Peyer's patch (tissue), 4 donors: Measurements from ENCODE around the gene HTRA3. TPM values are rescaled to one million over a fixed set of nuclear protein-coding genes. Genes with fewer than 3 reads are reported as not detected.

ENCODE experiments used
- DNase-seq, 3 donors: peaks; one replicate each; pipeline ENCODE4 v3.0.0-alpha.2; 2017 to 2019
- H3K27ac ChIP-seq, 4 donors: fragments of 200-600 bp; sonication (generic); one replicate each; pipeline ENCODE4 v1.5.1; 2016 to 2019
- H3K27me3 ChIP-seq, 2 donors: fragments of 200-600 bp; sonication (generic); one replicate each; pipeline ENCODE4 v1.5.1; 2019
- H3K36me3 ChIP-seq, 3 donors: fragments of 200-600 bp; sonication (generic); one replicate each; pipeline ENCODE4 v1.5.1; 2016 to 2019
- H3K4me1 ChIP-seq, 4 donors: fragments of 200-600 bp; sonication (generic); one replicate each; pipeline ENCODE4 v1.5.1; 2016 to 2019
- H3K4me3 ChIP-seq, 4 donors: fragments of 200-600 bp; sonication (generic); 1 replicate in 3 of 4; 2 replicates in 1 of 4; pipeline ENCODE4 v1.5.1; 2016 to 2019; ENCODE audit warnings: mild to moderate bottlenecking in 1 of 4
- H3K9me3 ChIP-seq, 4 donors: fragments of 200-600 bp; sonication (generic); one replicate each; pipeline ENCODE4 v1.5.1; 2016 to 2019; ENCODE audit warnings: mild to moderate bottlenecking in 1 of 4
- POLR2A ChIP-seq, 2 donors: fragments of 450-650 bp; IDR thresholded peaks; one replicate each; pipeline ENCODE4 v1.5.1; 2017; ENCODE audit warnings: antibody characterized with exemption in 2 of 2, mild to moderate bottlenecking in 2 of 2, moderate library complexity in 2 of 2
- total RNA-seq, 4 donors: library from RNA; depleted of rRNA; stranded (reverse); fragments of >200 nt; gene quantifications; one replicate each; pipeline ENCODE4 v1.1.0, GENCODE V29; 2016
- TF ChIP-seq, protein P1 (sequence below), 6 experiments: fragments of 450-650 bp in 4 of 6; fragments of 200-600 bp in 2 of 6; sonication (generic) in 1 of 6; IDR thresholded peaks; one replicate each; pipeline ENCODE4 v1.5.1; 2017 to 2019; ENCODE audit warnings: antibody characterized with exemption in 6 of 6, mild to moderate bottlenecking in 3 of 6, moderate library complexity in 1 of 6

Gene HTRA3
- total RNA-seq, 4 donors from 2014 or later: 3.3 to 43.7 (median 7.9) TPM

DNA sequence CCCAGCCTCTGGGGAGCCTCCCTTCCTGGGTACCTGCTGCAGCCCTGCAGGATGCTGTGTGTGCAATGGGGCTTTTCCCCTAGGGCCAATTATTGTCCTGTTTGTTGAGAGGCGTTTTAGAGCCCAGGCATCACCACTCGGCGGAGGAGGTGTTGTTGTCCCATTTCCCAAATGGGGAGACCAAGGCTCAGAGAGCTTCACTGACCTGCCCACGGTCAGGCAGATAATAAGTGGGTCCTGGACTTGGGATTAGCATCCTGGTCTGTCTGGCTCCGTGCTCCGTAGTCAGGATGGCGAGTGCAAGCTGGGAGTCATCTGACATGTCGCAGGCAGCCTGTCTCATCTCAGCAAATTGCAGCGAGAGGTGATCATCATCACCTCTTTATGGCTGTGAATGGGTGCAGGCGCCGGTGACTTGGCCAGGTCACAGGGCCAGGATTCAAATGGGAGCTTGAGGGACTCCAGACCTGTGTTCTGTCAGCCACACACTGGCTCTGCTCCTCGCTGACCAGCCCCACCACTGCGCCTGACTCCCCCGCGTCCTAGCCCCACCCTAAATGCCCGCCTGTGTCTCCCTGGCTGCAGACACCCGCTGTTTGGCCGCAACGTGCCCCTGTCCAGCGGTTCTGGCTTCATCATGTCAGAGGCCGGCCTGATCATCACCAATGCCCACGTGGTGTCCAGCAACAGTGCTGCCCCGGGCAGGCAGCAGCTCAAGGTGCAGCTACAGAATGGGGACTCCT lies 16.6 kb downstream of the HTRA3 start:
- Histone ChIP-seq H3K36me3 (no peaks in the 10 kb centered on the region), H3K27me3 (no peaks in the 10 kb centered on the region), H3K4me3 (no peak overlapping the region), H3K9me3 (no peaks in the 10 kb centered on the region), H3K4me1 (no peaks in the 10 kb centered on the region), H3K27ac (no peak overlapping the region)
- DNase-seq: no peak
- TF ChIP-seq, protein P1, sequence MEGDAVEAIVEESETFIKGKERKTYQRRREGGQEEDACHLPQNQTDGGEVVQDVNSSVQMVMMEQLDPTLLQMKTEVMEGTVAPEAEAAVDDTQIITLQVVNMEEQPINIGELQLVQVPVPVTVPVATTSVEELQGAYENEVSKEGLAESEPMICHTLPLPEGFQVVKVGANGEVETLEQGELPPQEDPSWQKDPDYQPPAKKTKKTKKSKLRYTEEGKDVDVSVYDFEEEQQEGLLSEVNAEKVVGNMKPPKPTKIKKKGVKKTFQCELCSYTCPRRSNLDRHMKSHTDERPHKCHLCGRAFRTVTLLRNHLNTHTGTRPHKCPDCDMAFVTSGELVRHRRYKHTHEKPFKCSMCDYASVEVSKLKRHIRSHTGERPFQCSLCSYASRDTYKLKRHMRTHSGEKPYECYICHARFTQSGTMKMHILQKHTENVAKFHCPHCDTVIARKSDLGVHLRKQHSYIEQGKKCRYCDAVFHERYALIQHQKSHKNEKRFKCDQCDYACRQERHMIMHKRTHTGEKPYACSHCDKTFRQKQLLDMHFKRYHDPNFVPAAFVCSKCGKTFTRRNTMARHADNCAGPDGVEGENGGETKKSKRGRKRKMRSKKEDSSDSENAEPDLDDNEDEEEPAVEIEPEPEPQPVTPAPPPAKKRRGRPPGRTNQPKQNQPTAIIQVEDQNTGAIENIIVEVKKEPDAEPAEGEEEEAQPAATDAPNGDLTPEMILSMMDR (IDR thresholded peaks at IDR 0.05): no peak
- TF ChIP-seq POLR2A (IDR thresholded peaks at IDR 0.05): no peak

DNA sequence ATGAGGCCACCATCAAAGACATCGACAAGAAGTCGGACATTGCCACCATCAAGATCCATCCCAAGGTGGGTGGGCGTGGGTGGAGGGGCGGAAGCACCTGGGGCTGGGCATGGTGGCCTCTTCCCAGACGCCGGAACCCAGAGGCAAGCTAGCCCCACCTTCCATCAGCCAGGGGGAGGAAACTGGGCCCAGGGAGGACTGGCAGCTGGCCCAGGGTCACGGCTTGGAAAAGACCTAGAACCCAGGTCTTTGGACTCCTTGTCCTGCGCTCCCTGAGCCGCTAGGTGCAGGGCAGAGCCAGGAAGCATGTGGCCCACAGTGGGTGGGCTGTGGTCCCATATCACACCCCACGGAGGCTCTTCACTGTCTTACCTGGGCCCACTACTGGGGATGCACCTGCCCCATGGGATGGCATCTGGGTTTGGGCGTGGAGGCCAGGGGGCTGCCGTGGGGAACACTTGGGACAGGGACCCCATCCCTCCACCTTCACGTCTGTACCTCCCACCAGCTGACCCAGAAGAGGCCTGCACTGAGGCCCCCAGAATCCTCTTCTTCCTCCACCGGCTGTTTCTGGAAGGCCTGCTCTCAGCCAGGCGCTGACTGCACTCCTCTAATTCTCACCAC lies 17.3 kb downstream of the HTRA3 start:
- Histone ChIP-seq H3K4me3 (no peak overlapping the region), H3K27me3 (no peaks in the 10 kb centered on the region), H3K9me3 (no peaks in the 10 kb centered on the region), H3K36me3 (no peaks in the 10 kb centered on the region), H3K4me1 (no peaks in the 10 kb centered on the region), H3K27ac (no peak overlapping the region)
- TF ChIP-seq, protein P1 (IDR thresholded peaks at IDR 0.05): no peak
- TF ChIP-seq POLR2A (IDR thresholded peaks at IDR 0.05): no peak
- DNase-seq: no peak

DNA sequence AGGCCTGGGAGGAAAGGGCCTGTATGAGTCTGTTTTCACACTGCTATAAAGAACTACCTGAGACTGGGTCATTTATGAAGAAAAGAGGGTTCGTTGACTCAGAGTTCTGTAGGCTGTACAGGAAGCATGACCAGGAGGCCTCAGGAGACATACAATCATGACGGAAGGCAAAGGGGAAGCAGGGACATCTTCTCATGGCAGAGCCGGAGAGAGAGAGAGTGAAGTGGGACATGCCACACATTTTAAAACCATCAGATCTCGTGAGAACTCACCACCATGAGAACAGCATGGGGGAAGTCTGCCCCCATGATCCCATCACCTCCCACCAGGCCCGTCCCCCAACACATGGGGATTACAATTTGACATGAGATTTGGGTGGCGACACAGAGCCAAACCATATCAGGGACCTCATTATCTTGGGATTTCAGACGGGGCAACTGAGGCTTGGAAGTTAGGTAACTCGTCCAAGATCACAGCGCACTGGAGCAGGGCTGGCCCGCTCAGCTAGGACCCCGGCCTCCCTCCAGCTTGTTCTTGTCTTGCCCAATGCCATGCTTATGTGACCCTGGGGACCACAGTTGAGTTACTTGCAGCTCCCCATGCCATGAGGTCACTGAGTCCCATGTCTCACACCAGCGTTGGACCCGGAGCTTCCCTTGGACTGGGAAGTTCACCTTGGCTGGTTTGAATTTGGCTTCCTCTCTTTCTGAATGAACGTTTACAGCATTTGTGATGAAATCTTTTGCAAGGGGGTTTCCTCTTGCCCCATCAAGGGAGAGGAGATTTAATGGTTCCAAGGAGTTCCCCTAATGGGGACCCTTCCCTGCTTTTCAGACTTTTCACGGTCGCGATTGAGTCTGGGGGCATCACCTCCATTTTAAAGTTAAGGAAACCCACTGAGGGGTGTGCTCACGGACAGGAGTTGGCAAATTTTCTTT lies 18.1 kb downstream of the HTRA3 start:
- Histone ChIP-seq H3K27ac (no peak overlapping the region), H3K27me3 (no peaks in the 10 kb centered on the region), H3K36me3 (no peaks in the 10 kb centered on the region), H3K4me3 (no peak overlapping the region), H3K9me3 (no peaks in the 10 kb centered on the region), H3K4me1 (no peaks in the 10 kb centered on the region)
- TF ChIP-seq POLR2A (IDR thresholded peaks at IDR 0.05): no peak
- TF ChIP-seq, protein P1 (IDR thresholded peaks at IDR 0.05): no peak
- no peak for DNase-seq

GRCh38 chr4:8289151-8289750 lies 19.7 kb downstream of the HTRA3 start:
- Histone ChIP-seq H3K27ac (no peak overlapping the region), H3K36me3 (no peaks in the 10 kb centered on the region), H3K9me3 (no peaks in the 10 kb centered on the region), H3K4me1 (no peaks in the 10 kb centered on the region), H3K4me3 (no peak overlapping the region), H3K27me3 (no peaks in the 10 kb centered on the region)
- DNase-seq: peak in 1 of 3 donors; percentile 42
- TF ChIP-seq, protein P1 (IDR thresholded peaks at IDR 0.05): no peak
- TF ChIP-seq POLR2A (IDR thresholded peaks at IDR 0.05): no peak

- Histone ChIP-seq H3K36me3 (no peaks in the 10 kb centered on the region), H3K27me3 (no peaks in the 10 kb centered on the region), H3K9me3 (no peaks in the 10 kb centered on the region), H3K4me3 (no peak overlapping the region), H3K4me1 (no peaks in the 10 kb centered on the region), H3K27ac (no peak overlapping the region)
- peak in 1 of 3 donors; percentile 23 for DNase-seq
- TF ChIP-seq, protein P1 (IDR thresholded peaks at IDR 0.05): no peak
- no peak for TF ChIP-seq POLR2A (IDR thresholded peaks at IDR 0.05)
These were observed 20.6 kb downstream of the HTRA3 start for GRCh38 chr4:8289956-8290700.
